ENCODE results near the gene IER5L.
A peak's percentile ranks its signal among the peaks of the same experiment; 100 is the strongest.

The IER5L gene

GRCh38 chr9:129182122-129182521, 4.1 kb upstream of the IER5L start:
- H3K27ac Mint-ChIP-seq, result no peak overlapping the region
- DNase-seq, result no peak
- ATAC-seq (replicated peaks), result no peak
- no peaks in the 10 kb centered on the region for H3K9me3 Mint-ChIP-seq
- H3K36me3 Mint-ChIP-seq, result no peaks in the 10 kb centered on the region
- H3K4me1 Mint-ChIP-seq, result peaks cover 2 to 13% of the 10 kb centered on the region in 2 donors
- H3K27me3 Mint-ChIP-seq, result peaks cover 25 to 42% of the 10 kb centered on the region in 2 donors
- peak overlapping the region in 1 of 2 donors; percentile 22 for H3K4me3 Mint-ChIP-seq

- DNase-seq, result no peak
- no peak overlapping the region for H3K27ac Mint-ChIP-seq
- no peak overlapping the region for H3K4me3 Mint-ChIP-seq
- peaks cover 2 to 19% of the 10 kb centered on the region in 2 donors for H3K4me1 Mint-ChIP-seq
- ATAC-seq (replicated peaks), result no peak
- no peaks in the 10 kb centered on the region for H3K36me3 Mint-ChIP-seq
- H3K9me3 Mint-ChIP-seq, result no peaks in the 10 kb centered on the region
- H3K27me3 Mint-ChIP-seq, result peaks cover 25 to 42% of the 10 kb centered on the region in 2 donors
Observed at GRCh38 chr9:129181246-129181645, 3.2 kb upstream of the IER5L start.

DNA sequence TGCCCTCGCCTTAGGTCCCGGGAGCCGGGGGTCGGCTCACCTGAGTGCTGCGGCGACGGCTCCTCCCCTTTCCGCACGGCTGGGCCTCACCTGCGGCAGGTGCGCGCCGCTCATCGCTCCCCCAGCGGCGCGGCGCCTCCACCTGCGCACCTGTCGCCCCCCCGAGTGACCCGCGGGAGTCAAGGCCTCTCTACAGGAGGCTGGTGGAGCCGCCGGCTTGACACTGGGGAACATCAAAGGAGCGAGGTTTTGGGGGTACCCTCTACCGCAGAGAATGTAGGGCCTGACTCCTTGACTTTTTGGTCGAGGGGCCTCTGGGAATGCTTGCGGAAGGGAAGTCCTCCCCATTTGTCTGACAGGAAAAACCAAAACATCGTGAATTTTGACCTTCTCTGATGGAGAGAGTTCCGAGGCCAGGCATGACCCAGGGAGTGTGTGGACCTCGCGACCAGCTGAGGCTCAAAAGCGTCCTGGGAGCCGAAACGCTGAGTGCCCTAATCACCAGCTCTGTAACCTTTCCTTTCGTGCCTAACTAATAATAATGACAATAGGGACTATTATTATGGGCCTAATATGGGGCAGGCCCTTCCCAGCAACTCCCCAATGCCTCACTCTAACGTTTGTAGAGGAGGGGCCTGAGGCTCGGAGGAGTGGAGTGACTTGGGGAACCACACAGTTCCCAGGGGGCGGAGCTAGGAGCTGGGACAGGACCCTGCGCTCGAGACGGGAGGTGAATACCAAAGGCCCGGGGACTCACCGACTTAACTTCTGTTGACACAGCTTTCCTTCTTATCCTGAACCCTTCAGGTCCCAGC, 714 bp upstream of the IER5L start:
- no peaks in the 10 kb centered on the region for H3K36me3 Mint-ChIP-seq
- peaks cover 19 to 33% of the 10 kb centered on the region in 2 donors for H3K27me3 Mint-ChIP-seq
- H3K27ac Mint-ChIP-seq, result no peak overlapping the region
- ATAC-seq (replicated peaks), result no peak
- peak overlapping the region in 1 of 2 donors; percentile 89 for H3K4me3 Mint-ChIP-seq
- no peaks in the 10 kb centered on the region for H3K9me3 Mint-ChIP-seq
- H3K4me1 Mint-ChIP-seq, result peaks cover 7 to 38% of the 10 kb centered on the region in 2 donors
- DNase-seq, result no peak

DNA sequence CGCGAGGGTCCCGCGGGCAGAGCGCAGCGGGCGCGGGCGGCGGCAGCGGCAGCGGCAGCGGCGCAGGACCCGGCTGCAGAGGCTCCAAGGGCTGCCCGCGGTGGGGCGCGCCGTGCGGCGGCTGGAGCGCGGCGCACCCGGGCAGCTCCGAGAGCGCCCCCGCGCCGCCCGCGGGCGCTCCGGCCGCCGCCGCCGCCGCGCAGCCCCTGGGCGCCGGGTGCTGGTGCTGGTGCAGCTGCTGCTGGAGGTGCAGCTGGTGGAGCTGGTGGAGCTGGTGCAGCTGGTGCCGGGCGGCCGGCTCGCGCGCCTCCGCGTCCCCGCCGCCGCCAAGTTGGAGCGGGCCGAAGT, 644 bp downstream of the IER5L start:
- Mint-ChIP-seq H3K36me3 (no peaks in the 10 kb centered on the region), H3K27me3 (peaks cover 28 to 36% of the 10 kb centered on the region in 2 donors), H3K27ac (no peak overlapping the region), H3K4me1 (peaks cover 7 to 38% of the 10 kb centered on the region in 2 donors), H3K4me3 (peak overlapping the region; percentile 85 to 89), H3K9me3 (no peaks in the 10 kb centered on the region)
- DNase-seq, result no peak
- ATAC-seq (replicated peaks), result peak; percentile 20 to 25

DNA sequence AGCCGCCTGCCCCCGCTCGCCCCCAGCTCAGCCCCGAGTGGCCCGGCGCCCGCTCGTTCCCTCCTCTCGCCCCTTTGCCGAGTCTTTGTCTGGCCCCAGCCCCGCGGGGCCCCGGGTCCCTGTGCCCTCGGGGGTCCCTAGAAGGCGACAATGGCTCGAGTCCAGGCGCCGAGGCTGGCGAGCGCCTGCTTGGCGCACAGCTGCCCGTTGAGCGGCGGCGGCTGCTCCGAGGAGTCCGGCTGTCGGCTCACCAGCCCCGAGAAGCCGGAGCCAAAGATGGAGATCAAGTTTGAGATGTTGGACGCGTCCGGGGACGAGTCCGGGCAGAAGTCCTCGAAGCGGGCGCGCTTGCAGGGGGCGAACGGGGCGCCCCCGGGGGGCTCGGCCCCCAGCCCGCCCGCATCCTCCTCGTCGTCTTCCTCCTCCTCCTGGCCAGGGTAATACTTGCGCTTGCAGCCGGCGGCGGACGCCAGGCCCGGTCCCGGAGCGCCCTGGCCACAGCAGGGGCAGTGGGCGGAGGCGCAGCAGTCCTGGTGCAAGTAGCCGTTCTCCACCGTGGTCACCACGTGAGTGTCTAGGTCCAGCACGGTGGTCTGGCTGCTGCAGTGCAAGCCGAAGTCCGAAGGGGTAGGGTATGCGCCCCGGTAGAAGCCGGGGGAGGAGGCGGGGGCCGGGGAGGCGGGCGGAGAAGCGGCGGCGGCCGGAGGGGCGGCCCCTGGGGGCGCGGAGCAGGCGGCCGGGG, 1.2 kb downstream of the IER5L start:
- DNase-seq (no peak), ATAC-seq (replicated peaks) (no peak)
- Mint-ChIP-seq H3K4me1 (peaks cover 7 to 38% of the 10 kb centered on the region in 2 donors), H3K36me3 (no peaks in the 10 kb centered on the region), H3K27ac (no peak overlapping the region), H3K27me3 (peaks cover 26 to 38% of the 10 kb centered on the region in 2 donors), H3K9me3 (no peaks in the 10 kb centered on the region), H3K4me3 (peak overlapping the region; percentile 86 to 93)

DNA sequence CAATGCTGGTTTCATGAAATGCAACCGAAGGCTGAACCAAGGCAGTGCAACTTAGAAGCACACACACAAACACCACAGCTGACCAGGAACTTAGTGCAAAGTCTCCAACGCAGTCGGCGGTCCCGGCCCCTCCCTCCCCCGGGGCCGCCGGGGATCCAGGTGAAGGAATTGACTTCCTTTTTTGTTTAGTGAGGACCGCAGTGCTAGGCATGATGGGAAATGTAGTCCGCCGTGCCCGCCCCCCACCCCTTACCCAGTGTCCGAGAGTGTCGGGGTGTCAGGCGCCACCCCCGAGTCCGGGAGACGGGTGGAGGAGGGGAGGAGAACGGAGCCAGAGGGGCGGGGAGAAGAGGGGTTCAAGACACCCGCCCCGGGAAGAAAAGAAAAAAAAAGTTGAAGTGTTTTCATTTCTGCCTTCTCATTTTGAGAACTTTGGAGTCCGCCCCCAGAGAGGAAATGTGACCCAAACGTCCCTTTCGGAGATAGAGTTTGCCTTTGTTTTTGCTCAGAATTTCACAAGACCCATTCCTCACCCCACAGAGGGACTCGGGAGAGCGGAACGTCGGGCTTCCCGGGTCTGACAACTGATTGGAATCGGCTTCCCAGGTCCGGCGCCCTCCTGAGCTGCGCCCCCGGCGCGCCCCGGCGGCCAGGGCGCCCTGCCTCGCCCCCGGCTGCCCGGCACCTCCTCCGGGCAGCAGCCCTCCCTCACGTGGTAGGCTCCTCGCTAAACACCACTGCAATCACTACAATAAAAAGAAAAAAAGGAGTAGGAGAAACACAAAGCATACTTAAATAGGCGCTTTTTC, 2.0 kb downstream of the IER5L start:
- Mint-ChIP-seq H3K27ac (no peak overlapping the region), H3K36me3 (no peaks in the 10 kb centered on the region), H3K4me1 (peaks cover 7 to 38% of the 10 kb centered on the region in 2 donors), H3K9me3 (no peaks in the 10 kb centered on the region), H3K27me3 (peaks cover 26 to 38% of the 10 kb centered on the region in 2 donors), H3K4me3 (peak overlapping the region; percentile 86 to 93)
- ATAC-seq (replicated peaks) (peak; percentile 23 to 27), DNase-seq (peak; percentile 46)

DNA sequence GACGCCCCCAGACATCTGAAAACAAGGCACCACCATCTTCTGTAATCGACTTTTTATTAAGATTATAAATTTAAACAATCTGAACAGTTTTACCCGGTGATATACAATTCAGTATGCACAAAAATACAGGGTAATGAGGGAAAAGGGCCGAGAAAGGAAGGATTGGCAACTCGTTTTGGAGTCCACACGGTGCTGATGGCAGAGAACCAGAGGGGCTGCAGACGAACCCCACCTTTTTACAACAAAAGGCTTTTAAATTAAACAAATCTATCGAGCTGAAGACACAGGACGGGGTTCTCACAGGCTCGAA, 2.6 kb downstream of the IER5L start:
- ATAC-seq (replicated peaks) (no peak), DNase-seq (no peak)
- peak overlapping the region; percentile 86 to 93 for H3K4me3 Mint-ChIP-seq
- no peaks in the 10 kb centered on the region for H3K36me3 Mint-ChIP-seq
- no peaks in the 10 kb centered on the region for H3K9me3 Mint-ChIP-seq
- H3K4me1 Mint-ChIP-seq, result peaks cover 7 to 38% of the 10 kb centered on the region in 2 donors
- H3K27me3 Mint-ChIP-seq, result peaks cover 26 to 43% of the 10 kb centered on the region in 2 donors
- H3K27ac Mint-ChIP-seq, result no peak overlapping the region

DNA sequence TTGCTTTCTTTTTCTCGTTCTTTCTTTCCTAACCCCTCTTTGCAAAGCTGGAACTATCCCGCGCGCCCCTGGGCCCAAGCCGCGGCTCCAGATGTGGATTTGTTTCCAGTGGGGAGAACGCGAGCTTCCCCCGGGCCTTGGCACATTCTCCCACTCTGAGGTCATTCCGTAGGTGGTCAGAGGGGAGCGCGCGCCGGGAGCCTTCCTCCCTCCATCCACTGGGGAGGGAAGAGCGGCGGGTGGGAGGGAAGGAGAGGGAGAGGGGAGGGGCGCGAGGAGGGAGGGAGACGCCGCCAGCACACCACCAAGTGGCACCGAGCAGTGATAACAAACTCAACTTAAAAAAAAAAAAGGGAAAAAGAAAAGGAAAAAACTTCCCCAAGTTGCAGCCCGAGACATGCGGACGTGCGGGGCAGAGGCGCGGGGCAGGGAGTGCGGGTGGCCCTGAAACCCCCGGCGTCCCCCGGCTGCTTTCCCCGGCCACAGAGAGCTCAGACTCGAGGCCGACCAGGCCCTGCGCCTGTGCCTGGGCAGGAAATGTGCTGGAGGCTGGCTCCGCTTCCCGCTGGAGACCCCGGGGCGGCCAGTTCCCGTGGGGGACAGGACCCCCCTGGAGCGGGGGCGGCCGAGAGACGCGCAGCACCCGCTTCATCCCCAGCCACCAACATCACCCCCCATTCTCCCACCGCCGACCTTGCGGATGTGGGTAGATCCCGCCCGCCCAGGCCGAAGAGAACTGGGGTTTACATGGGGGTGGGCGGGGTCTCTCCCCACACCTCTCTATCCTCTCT, 3.1 kb downstream of the IER5L start:
- Mint-ChIP-seq H3K4me3 (peak overlapping the region; percentile 86 to 93), H3K4me1 (peaks cover 13 to 38% of the 10 kb centered on the region in 2 donors), H3K27me3 (peaks cover 26 to 47% of the 10 kb centered on the region in 2 donors), H3K9me3 (no peaks in the 10 kb centered on the region), H3K27ac (no peak overlapping the region), H3K36me3 (no peaks in the 10 kb centered on the region)
- no peak for ATAC-seq (replicated peaks)
- DNase-seq, result no peak

DNA sequence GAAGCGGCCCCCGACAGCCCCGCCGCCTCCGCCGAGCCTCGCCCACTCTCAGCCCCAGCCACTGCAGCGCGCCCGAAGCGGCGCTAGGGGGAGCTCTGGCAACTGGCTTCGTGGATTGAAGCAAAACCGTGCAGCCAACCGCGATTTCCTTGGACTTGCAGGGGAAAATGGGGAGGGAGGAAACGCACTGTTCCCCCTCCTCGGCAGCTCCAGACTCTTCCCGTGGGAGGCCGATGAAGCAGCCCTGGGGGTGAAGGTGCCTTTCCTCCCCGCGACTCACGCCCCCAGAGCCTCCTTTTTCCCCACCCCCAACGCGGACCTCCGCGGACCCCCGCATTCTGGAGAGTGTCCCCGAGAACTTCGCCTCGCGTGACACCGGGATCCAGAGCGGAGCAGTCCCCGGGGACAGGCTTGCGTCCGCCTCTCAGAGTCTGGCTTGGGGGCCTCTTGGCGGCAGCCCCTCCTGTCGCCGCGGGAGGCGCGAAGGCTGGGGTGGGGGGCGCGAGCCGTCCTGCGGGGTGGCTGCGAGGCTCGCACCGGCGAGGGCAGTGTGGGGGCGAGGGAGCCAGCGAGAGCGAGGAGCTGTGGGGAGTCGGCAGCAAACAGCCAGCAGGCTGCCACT, 3.8 kb downstream of the IER5L start:
- Mint-ChIP-seq H3K27ac (peak overlapping the region; percentile 62), H3K4me1 (peaks cover 13 to 38% of the 10 kb centered on the region in 2 donors), H3K27me3 (peaks cover 26 to 43% of the 10 kb centered on the region in 2 donors), H3K4me3 (peak overlapping the region; percentile 86 to 93), H3K36me3 (no peaks in the 10 kb centered on the region), H3K9me3 (no peaks in the 10 kb centered on the region)
- peak; percentile 59 for DNase-seq
- ATAC-seq (replicated peaks), result peak in 1 of 2 donors; percentile 24

GRCh38 chr9:129173296-129174101, 4.6 kb downstream of the IER5L start:
- ATAC-seq (replicated peaks), result no peak
- Mint-ChIP-seq H3K4me1 (peaks cover 10 to 33% of the 10 kb centered on the region in 2 donors), H3K27me3 (peaks cover 21 to 38% of the 10 kb centered on the region in 2 donors), H3K9me3 (no peaks in the 10 kb centered on the region), H3K27ac (no peak overlapping the region), H3K4me3 (peak overlapping the region; percentile 10 to 93), H3K36me3 (no peaks in the 10 kb centered on the region)
- DNase-seq, result no peak

GRCh38 chr9:129172816-129173215, 5.2 kb downstream of the IER5L start:
- H3K27me3 Mint-ChIP-seq, result peaks cover 25 to 43% of the 10 kb centered on the region in 2 donors

DNA sequence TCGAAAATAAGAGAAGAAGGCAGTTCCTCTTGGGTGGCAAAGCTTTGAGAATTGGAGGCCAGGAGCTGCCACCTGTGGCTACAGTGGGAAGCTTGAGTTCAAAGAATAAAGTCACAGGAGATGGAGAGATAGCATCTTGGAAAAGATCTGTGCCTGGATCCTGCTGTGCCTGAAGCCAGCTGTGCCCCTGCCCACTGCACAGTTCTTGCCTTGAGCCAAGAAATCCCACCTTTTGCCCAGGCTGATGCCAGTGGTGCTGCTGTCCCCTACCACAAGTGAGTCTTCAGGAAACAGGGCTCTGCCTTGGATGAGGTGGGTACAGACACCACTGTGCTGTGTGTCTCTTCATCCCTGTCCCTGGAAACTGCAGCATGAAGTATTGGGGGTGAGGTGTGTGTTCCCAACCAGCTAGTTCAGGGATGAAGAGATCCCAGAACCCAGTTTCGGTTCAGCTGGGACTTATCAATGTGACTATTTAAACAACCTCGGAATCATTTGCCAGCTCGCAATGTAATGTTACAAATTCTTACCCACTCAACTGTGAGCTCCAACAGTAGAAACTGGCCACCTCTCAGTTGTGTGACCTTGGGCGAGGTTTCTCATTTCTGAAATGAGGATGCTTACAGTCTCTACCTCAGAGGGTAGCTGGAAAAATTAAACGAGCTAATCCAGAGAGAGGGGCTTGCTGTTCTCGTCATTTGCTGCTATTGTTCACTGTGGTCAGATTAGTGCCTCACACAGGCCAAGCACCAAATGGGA, 5.9 kb downstream of the IER5L start:
- Mint-ChIP-seq H3K9me3 (no peaks in the 10 kb centered on the region), H3K36me3 (no peaks in the 10 kb centered on the region), H3K27me3 (peaks cover 27 to 46% of the 10 kb centered on the region in 2 donors), H3K4me1 (peaks cover 17 to 35% of the 10 kb centered on the region in 2 donors), H3K4me3 (no peak overlapping the region), H3K27ac (no peak overlapping the region)
- no peak for ATAC-seq (replicated peaks)
- DNase-seq, result no peak

More at GRCh38 chr9:129172816-129173215, 5.2 kb downstream of the IER5L start:
- no peaks in the 10 kb centered on the region for H3K36me3 Mint-ChIP-seq
- no peaks in the 10 kb centered on the region for H3K9me3 Mint-ChIP-seq
- H3K4me1 Mint-ChIP-seq, result peaks cover 13 to 31% of the 10 kb centered on the region in 2 donors
- no peak overlapping the region for H3K27ac Mint-ChIP-seq
- H3K4me3 Mint-ChIP-seq, result no peak overlapping the region
- ATAC-seq (replicated peaks) (no peak), DNase-seq (no peak)
